GM18868 (cell line): ENCODE measurements around the gene SEMA4A.

Source experiments
- ATAC-seq: cut with Tn5 transposase; IDR thresholded peaks from one replicate; pipeline ENCODE4 v1.9.1; 2021; ENCODE audit warnings: mild to moderate bottlenecking, moderate library complexity; ENCODE audit not compliant: unreplicated experiment

SEMA4A gene

GRCh38 chr1:156134716-156135435 lies 18.5 kb upstream of the SEMA4A start:
- no peak for ATAC-seq

DNA sequence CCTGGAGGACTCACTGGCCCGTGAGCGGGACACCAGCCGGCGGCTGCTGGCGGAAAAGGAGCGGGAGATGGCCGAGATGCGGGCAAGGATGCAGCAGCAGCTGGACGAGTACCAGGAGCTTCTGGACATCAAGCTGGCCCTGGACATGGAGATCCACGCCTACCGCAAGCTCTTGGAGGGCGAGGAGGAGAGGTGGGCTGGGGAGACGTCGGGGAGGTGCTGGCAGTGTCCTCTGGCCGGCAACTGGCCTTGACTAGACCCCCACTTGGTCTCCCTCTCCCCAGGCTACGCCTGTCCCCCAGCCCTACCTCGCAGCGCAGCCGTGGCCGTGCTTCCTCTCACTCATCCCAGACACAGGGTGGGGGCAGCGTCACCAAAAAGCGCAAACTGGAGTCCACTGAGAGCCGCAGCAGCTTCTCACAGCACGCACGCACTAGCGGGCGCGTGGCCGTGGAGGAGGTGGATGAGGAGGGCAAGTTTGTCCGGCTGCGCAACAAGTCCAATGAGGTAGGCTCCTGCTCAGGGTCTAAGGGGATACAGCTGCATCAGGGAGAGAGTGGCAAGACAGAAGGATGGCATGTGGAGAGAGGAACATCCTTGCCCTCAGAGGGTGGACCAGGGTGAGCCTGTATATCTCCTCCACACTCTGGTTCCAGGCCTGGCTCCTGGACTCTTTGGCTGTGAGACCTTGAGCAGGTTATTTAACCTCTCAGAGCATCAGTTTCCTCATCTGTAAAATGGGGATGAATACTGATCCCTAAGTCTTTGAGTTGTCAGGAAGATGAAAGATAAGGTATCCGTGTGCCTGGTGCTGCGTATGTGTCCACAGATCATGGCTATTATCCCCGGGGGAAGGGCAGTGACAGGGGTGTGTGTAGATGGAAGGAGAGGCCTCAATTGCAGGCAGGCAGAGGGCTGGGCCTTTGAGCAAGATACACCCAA lies 17.2 kb upstream of the SEMA4A start:
- no peak for ATAC-seq

GRCh38 chr1:156136970-156137483 lies 16.4 kb upstream of the SEMA4A start:
- no peak for ATAC-seq

GRCh38 chr1:156138458-156138867 lies 14.9 kb upstream of the SEMA4A start:
- no peak for ATAC-seq

- no peak for ATAC-seq
These were observed 12.3 kb upstream of the SEMA4A start for GRCh38 chr1:156140879-156141707.

DNA sequence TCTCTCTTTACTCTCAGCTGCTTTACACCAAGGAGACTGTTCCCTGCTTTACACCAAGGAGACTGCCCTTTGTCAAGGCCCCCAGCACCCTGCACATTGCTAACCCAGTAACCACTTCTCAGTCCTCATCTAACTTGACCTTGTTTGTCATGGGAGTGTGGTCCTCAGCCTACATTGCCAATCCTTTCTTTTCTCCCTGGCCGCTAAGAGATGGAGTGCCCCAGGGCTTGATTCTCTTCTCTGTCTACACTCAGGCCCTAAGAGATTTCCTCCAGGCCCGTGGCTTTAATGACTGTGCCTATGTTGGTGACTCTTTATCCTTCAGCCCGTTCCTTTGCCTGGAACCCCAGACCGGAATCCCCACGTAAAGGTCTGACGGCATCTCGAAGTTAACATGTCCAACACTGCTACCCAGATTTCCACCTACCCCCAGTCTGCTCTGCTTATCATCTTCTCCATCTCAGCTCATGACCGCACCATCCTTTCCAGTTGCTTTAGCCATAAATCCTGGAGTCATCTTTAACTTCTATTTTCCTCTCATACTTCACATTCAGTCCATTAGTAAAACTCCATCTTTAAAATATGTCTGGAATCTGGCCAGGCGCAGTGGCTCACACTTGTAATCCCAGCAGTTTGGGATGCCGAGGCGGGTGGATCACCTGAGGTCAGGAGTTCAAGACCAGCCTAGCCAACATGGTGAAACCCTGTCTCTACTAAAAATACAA lies 9.5 kb upstream of the SEMA4A start:
- no peak for ATAC-seq

DNA sequence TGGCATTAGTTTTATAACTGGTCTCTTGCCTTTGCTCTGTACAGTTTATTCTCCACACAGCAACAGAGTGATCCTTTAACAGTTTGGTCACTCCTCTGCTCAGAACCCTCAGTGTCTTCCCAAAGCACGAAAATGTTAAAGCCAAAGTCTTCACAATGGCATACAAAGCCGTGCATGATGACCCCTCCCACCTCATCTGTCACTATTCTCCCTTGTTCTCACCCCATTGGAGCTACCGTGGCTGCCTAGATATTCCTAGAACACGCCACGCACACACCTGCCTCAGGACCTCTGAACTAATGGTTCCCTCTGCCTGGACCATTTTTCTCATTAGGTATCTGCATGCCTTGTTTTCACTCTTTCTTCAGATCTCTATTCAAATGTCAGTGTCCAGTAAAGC lies 8.6 kb upstream of the SEMA4A start:
- ATAC-seq: no peak

- ATAC-seq: no peak
These were observed 7.8 kb upstream of the SEMA4A start for GRCh38 chr1:156145650-156146019.

GRCh38 chr1:156146020-156146768 lies 7.2 kb upstream of the SEMA4A start:
- no peak for ATAC-seq

GRCh38 chr1:156146769-156147405 lies 6.5 kb upstream of the SEMA4A start:
- ATAC-seq: no peak

- ATAC-seq: no peak
These were observed 5.2 kb upstream of the SEMA4A start for GRCh38 chr1:156148216-156148615.

GRCh38 chr1:156149374-156150332 lies 3.7 kb upstream of the SEMA4A start:
- ATAC-seq: peak; percentile 35

DNA sequence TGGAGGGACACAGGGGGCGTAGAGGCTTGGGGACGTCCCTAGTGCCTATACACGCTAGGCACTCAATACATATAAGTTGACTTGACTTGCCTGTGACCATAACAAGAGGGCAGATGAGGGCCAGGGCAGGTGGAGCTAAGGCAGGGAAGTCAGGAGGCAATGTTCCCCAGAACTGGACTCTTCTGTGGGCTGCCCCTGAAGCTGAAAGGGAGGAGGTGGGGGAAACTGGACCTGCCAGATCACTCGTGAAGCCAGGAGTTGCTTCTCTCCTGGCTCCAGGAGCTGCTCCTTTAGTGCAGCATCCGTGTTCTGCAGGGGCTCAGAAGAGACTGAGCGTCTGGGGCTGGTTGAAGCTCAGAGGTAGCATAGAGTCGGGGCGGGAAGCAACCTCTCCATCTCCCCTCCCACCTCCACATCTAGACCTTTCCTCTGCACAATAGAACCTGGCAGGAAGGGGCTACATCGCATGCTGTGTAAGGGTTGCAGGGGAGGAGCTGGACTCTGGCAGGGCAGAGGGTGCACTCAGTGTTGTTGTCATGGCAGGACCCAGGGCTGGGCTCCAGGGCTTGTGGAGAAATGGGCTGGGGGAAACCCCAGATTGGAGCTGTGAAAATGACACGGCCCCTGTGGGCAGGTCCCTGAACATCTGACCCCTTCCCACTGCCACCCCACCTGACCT lies 2.9 kb upstream of the SEMA4A start:
- no peak for ATAC-seq

DNA sequence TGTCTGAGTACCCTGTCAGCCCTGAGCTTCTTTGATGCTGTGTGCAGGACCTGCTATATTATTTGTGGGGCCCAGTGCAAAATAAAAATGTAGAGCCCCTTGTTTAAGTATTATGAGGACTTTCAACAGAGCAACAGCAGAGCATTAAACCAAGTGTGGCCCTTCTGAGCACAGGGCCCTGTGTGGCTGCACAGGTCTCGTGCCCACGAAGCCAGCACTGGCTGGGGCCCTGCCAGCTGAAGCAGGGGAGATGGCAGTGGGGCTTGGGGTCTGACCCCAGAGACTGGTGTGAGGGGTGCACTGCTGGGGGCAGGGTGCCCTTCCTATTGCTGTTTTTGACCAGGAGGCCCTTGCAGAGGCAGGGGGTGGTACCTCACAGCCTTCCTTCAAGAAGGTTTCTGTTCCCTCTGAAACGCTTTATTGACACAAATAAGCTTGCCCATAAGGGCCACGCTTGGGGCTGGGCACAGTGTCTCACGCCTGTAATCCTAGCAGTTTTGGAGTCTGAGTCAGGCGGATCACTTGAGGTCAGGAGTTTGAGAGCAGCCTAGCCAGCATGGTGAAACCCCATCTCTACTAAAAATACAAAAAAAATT lies 2.2 kb upstream of the SEMA4A start:
- ATAC-seq: peak; percentile 24

- ATAC-seq: no peak
These were observed 757 bp upstream of the SEMA4A start for GRCh38 chr1:156152628-156153027.

DNA sequence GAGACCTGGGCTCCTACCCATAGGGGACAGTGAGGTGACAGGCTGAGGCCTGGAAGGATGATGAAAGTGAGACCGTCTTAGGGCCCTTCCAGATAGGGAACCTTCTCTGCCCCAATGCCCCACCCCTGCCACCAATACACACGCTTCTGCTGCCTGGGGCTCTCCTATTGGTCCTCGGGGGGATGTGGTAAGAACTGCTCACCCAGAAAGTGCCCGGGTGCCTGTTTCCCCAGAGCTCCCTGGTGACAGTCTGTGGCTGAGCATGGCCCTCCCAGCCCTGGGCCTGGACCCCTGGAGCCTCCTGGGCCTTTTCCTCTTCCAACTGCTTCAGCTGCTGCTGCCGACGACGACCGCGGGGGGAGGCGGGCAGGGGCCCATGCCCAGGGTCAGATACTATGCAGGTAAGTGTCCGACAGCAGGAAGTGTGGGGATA lies 948 bp downstream of the SEMA4A start:
- ATAC-seq: peak; percentile 64
